GM06990 (cell line): ENCODE data around the gene SLC38A10.

ENCODE experiments used
- DNase-seq: peaks from one replicate; pipeline ENCODE4 v3.0.0-alpha.2; 2011; ENCODE audit not compliant: insufficient read length; ENCODE audit errors: extremely low read depth
- H3K27me3 ChIP-seq: replicated peaks from 2 replicates; pipeline ENCODE4 v1.6.0; 2011; ENCODE audit warnings: low read length; ENCODE audit not compliant: control insufficient read depth, insufficient read depth
- H3K36me3 ChIP-seq: 2 replicates; pipeline ENCODE4 v1.5.1; 2011; ENCODE audit warnings: low read length; ENCODE audit not compliant: control insufficient read depth, insufficient read depth
- H3K4me3 ChIP-seq: replicated peaks from 2 replicates; pipeline ENCODE4 v1.5.1; 2011; ENCODE audit warnings: low read depth, mild to moderate bottlenecking, control low read depth, low read length
- TF ChIP-seq, protein P1 (sequence below): IDR thresholded peaks from 2 replicates; pipeline ENCODE4 v1.5.1; 2011; ENCODE audit warnings: low read length, control low read depth, mild to moderate bottlenecking, inconsistent platforms; ENCODE audit not compliant: insufficient read depth, poor library complexity, severe bottlenecking

Gene SLC38A10

DNA sequence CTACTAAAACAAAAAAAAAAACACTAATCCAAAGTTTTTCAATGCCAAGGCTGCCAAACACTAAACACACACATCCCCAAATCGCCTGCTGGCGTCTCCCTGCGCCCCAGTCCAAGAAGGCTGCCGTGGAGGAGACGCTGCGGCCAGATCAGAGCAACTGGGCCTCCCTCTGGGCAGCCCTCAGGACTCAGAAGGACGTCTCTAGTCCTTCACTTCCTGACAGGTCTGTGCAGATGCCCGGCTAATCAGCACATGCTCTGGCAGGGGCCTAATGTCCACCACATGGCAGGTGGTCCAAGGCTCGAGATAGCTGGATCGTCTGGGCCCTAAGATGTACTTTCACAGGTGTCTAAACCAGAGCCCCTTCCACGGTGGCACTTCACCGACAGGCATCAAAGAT lies 2.7 kb downstream of the SLC38A10 start:
- TF ChIP-seq, protein P1, sequence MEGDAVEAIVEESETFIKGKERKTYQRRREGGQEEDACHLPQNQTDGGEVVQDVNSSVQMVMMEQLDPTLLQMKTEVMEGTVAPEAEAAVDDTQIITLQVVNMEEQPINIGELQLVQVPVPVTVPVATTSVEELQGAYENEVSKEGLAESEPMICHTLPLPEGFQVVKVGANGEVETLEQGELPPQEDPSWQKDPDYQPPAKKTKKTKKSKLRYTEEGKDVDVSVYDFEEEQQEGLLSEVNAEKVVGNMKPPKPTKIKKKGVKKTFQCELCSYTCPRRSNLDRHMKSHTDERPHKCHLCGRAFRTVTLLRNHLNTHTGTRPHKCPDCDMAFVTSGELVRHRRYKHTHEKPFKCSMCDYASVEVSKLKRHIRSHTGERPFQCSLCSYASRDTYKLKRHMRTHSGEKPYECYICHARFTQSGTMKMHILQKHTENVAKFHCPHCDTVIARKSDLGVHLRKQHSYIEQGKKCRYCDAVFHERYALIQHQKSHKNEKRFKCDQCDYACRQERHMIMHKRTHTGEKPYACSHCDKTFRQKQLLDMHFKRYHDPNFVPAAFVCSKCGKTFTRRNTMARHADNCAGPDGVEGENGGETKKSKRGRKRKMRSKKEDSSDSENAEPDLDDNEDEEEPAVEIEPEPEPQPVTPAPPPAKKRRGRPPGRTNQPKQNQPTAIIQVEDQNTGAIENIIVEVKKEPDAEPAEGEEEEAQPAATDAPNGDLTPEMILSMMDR: no peak
- H3K27me3 ChIP-seq: no peaks in the 10 kb centered on the region
- DNase-seq: no peak
- peaks cover 15% of the 10 kb centered on the region for H3K36me3 ChIP-seq
- no peak overlapping the region for H3K4me3 ChIP-seq

DNA sequence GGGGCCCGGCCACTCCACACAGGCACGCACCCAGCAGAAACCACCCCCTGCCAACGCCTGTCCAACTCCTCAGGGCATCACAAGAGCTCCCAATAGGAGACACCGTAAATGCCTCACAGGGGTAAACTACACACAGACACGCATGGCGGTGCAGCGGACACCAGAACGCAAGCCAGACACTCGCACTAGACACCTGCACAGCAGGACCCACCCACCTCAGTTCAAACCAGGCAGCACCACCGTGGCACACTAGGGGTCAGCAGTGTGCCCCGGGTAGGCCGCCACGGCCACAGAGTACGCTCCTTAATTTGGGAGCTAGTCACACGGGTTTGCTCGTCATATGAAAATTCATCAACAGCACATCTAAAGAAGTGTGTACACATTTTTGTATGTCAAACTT lies 3.4 kb downstream of the SLC38A10 start:
- peak; percentile 73 for DNase-seq
- no peak overlapping the region for H3K4me3 ChIP-seq
- peaks cover 20% of the 10 kb centered on the region for H3K36me3 ChIP-seq
- no peaks in the 10 kb centered on the region for H3K27me3 ChIP-seq
- TF ChIP-seq, protein P1: peak; percentile 88

DNA sequence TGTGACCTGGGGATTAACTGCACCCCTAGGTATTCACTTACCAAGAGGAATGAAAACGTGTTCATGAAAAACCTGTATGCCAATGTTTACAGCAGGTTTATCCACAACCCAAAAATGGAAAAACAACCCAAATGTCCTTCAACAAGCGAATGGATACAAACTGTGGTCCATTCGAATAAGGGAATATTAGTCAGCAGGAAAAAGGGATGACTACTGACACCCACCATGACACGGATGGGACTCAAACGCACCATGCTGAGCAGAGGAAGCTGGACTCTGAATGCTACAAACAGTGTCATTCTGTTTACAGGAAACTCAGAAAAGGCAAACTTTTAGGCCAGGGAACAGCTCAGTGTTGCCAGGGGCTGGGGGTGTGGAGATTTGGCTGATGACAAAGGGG lies 4.9 kb downstream of the SLC38A10 start:
- peaks cover 20% of the 10 kb centered on the region for H3K36me3 ChIP-seq
- DNase-seq: no peak
- no peaks in the 10 kb centered on the region for H3K27me3 ChIP-seq
- no peak overlapping the region for H3K4me3 ChIP-seq
- TF ChIP-seq, protein P1: no peak

DNA sequence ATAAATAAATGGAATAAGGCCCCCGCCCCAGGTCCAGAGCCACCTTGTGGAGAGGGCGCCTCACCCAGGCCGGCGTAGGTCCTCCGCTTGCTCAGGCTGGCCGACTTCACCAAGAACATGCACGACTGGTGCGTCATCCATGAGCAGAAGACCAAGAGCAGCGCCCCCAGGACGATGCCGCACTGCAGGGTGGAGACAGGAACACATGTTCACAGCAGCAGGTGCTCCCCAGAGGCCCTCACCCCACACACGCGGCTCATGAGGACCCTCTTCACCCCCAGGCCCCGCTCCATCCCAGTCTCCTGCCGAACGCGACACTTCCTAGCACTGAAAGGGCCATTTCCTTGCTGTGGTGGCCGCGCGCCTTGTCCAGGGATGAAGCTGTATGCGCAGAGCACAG lies 5.5 kb downstream of the SLC38A10 start:
- peaks cover 20% of the 10 kb centered on the region for H3K36me3 ChIP-seq

DNA sequence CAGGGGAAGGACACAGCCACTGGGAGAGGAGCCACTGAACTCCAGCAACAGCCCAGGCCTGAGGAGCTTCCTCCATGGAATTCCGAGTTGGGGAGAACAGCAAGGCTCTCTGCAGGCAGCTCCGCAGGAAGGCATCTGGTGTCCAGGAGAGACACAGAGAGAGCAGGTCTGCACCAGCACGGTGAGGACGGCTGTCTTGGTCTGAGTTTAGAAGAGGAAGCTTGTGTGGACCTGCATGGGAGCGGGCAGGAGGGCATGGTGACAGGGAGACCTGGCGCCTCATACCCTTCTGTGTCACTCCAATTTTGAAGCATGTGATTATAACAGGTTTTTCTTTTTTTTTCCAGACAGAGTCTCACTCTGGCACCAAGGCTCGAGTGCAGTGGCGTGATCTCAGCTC lies 6.4 kb downstream of the SLC38A10 start:
- peaks cover 20% of the 10 kb centered on the region for H3K36me3 ChIP-seq

More for the DNA sequence above, 5.5 kb downstream of the SLC38A10 start:
- H3K4me3 ChIP-seq: no peak overlapping the region
- H3K27me3 ChIP-seq: no peaks in the 10 kb centered on the region
- TF ChIP-seq, protein P1: no peak
- DNase-seq: no peak

More for the DNA sequence above, 6.4 kb downstream of the SLC38A10 start:
- Histone ChIP-seq H3K4me3 (no peak overlapping the region), H3K27me3 (no peaks in the 10 kb centered on the region)
- DNase-seq: no peak
- TF ChIP-seq, protein P1: no peak
